ENCODE data around the gene C11orf86.

C11orf86 gene

DNA sequence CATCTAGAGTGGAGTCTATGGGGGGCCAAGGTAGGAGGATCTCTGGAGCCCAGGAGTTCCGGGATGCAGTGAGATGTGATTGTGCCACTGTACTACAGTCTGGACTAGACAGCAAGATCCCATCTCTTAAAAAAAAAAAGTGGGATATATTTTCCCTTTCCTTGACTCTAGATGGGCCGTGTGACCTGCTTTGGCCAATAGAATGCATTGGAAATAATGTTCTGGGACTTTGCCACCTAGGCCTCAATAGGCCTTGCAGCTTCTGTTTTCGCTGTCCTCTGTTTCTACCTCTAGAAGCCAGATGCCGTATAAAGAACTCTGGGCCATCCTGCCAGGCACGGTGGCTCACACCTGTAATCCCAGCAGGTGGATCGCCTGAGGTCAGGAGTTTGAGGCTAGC, 3.6 kb downstream of the C11orf86 start:
- TF ChIP-seq, protein P1, sequence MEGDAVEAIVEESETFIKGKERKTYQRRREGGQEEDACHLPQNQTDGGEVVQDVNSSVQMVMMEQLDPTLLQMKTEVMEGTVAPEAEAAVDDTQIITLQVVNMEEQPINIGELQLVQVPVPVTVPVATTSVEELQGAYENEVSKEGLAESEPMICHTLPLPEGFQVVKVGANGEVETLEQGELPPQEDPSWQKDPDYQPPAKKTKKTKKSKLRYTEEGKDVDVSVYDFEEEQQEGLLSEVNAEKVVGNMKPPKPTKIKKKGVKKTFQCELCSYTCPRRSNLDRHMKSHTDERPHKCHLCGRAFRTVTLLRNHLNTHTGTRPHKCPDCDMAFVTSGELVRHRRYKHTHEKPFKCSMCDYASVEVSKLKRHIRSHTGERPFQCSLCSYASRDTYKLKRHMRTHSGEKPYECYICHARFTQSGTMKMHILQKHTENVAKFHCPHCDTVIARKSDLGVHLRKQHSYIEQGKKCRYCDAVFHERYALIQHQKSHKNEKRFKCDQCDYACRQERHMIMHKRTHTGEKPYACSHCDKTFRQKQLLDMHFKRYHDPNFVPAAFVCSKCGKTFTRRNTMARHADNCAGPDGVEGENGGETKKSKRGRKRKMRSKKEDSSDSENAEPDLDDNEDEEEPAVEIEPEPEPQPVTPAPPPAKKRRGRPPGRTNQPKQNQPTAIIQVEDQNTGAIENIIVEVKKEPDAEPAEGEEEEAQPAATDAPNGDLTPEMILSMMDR (IDR thresholded peaks at IDR 0.05; ENCODE audit: borderline replicate concordance, control extremely low read depth, extremely low read depth, insufficient read depth, missing control alignments): no peak
- in situ Hi-C loops (cut with MboI; ENCODE audit: low sequenced_read_pairs, unreplicated experiment): no loop called here
- no peak for DNase-seq (ENCODE audit: low spot score)

DNA sequence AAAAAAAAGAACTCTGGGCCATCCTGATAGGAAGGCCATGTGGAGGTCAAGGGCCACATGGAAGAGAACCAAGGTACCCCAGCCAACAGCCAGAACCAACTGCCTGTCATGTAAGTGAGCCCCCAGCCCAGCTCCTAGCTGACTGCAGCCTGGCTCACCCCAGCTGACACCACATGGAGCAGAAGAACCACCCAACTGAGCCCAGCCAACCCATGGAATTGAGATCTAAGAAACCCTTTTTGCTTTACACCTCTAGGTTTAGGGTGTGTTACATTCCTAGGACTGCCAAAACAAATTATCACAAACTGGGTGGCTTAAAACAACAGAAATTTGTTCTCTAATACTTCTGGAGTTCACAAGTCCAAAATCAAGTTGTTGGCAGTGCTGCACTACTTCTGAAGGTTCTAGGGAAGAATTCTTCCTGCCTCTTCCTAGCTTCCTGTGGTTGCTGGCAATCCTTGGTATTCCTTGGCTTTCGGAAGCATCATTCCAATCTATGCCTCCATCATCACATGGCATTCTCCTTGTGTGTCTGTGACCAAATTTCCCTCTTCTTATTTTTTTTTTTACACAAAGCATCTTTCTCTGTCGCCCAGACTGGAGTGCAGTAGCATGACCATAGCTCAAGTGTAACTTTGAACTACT, 4.4 kb downstream of the C11orf86 start:
- in situ Hi-C loops (cut with MboI; ENCODE audit: low sequenced_read_pairs, unreplicated experiment): no loop called here
- TF ChIP-seq, protein P1 (IDR thresholded peaks at IDR 0.05; ENCODE audit: borderline replicate concordance, control extremely low read depth, extremely low read depth, insufficient read depth, missing control alignments): no peak
- DNase-seq (ENCODE audit: low spot score): no peak

DNA sequence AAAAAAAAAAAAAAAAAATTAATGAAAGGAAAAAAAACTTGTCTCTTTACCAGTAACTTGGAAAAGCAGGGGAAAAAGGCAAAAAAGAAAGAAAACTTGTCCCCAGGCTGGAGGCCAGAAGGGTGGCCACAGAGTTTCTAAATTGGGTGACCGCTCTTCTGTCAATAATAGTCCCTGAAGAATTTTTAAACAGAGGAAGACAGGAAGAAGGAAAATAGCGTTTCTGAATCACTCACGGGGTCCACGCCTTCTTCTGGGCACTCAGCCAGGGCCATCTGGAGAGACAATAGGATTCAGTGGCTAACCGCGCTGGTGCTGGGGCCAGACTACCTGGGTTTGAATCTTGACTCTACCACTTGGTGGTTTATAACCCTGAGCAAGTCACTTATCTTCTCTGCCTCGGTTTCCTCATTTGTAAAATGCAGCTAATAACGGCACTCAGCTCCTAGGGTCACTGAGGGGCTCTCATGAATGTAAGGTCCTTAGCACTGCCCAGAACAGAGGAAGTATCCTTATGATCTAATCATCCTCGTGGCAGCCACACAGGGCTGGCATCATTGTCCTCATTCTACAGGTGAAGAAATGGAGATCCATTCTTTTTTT, 7.0 kb downstream of the C11orf86 start:
- in situ Hi-C loops (cut with MboI; ENCODE audit: low sequenced_read_pairs, unreplicated experiment): no loop called here
- no peak for DNase-seq (ENCODE audit: low spot score)
- TF ChIP-seq, protein P1 (IDR thresholded peaks at IDR 0.05; ENCODE audit: borderline replicate concordance, control extremely low read depth, extremely low read depth, insufficient read depth, missing control alignments): no peak

DNA sequence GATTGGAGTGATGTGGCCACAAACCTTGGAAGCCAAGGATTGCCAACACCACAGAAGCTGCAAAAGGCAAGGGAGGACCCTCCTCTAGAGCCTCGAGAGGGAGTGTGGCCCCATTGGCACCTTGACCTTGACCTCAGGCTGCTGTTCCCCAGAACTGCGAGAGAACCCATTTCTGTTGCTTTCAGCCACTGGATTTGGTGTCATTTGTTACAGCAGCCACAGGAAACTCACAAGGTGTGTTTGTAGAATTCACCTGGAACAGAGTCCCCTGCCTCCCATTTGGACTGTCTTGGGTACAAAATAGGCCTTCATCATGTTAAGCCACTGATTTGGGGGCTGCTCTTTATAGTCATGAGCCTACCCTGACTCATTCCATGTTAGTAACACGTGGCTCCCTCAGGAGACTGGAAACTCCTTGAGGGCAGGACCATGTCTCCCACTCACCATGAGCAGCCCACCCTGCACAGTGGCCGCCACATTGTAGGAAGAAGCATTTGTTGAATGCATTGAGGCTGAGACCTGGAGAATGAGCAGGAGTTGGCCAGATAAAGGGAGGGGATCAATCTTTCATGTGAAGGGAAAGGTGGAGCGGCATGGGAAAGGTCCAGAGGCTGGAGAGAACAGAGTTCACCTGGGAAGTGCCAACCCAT, 8.3 kb downstream of the C11orf86 start:
- TF ChIP-seq, protein P1 (IDR thresholded peaks at IDR 0.05; ENCODE audit: borderline replicate concordance, control extremely low read depth, extremely low read depth, insufficient read depth, missing control alignments): no peak
- in situ Hi-C loops (cut with MboI; ENCODE audit: low sequenced_read_pairs, unreplicated experiment): no loop called here
- DNase-seq (ENCODE audit: low spot score): no peak

DNA sequence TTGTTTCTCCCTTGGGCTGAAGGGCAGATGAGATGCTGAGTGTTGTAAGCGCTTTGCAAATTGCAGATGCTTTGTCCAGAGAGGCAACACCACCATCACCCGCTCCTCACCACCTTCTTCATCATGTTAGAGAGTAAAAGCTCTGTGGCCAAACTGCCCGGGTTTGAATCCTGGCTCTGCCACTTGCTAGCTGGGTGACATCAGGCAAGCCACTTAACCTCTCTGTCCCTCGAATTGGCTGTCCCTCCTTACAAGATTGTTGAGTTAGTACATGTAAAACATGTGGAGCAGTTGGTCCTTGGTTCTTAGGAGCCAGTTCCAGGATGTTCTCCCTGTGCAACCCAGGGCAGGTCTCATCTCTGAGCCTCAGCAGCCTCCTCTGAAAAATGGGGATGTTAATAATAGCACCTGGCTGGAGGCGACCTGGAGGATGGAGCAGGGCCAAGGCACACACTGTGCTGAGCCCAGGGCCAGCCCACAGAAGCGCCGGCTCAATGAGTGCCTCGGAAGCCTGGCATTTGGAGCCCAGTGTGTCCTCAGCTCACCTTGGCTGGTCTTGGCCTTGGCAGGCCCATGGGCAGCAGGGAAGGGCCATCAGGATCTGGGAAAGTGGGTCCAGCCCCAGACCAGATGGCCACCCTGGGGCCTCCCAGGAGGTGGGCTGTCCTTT, 10.5 kb downstream of the C11orf86 start:
- TF ChIP-seq, protein P1 (IDR thresholded peaks at IDR 0.05; ENCODE audit: borderline replicate concordance, control extremely low read depth, extremely low read depth, insufficient read depth, missing control alignments): no peak
- in situ Hi-C loops (cut with MboI; ENCODE audit: low sequenced_read_pairs, unreplicated experiment): no loop called here

DNA sequence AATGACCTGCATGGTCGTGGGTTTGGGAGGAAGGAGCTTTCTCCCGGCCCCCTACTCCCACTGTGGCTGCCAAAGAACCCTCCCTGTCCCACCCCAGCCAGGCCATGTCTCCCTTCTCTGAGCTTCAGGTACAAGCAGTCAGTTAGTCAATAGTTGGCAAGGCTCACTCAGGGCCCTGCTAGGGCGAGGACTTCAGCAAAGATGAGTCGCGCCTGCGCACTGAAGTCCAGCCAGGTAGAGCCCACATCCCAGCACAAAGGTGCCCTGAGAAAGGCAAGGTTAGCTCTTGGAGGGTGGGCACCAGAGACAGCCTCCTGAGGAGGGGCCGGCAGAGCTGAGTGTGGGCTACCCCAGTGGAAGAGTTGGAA, 11.1 kb downstream of the C11orf86 start:
- TF ChIP-seq, protein P1 (IDR thresholded peaks at IDR 0.05; ENCODE audit: borderline replicate concordance, control extremely low read depth, extremely low read depth, insufficient read depth, missing control alignments): no peak
- in situ Hi-C loops (cut with MboI; ENCODE audit: low sequenced_read_pairs, unreplicated experiment): no loop called here
- DNase-seq (ENCODE audit: low spot score): no peak

More for the DNA sequence above, 10.5 kb downstream of the C11orf86 start:
- no peak for DNase-seq (ENCODE audit: low spot score)

Data from GM13976 (cell line).